HG02885 (cell line): ENCODE results near the gene NGEF.

Experiments used
- ATAC-seq: cut with Tn5 transposase; IDR thresholded peaks from one replicate; pipeline ENCODE4 v1.9.1; 2021; ENCODE audit warnings: mild to moderate bottlenecking; ENCODE audit not compliant: unreplicated experiment, poor library complexity

NGEF gene

DNA sequence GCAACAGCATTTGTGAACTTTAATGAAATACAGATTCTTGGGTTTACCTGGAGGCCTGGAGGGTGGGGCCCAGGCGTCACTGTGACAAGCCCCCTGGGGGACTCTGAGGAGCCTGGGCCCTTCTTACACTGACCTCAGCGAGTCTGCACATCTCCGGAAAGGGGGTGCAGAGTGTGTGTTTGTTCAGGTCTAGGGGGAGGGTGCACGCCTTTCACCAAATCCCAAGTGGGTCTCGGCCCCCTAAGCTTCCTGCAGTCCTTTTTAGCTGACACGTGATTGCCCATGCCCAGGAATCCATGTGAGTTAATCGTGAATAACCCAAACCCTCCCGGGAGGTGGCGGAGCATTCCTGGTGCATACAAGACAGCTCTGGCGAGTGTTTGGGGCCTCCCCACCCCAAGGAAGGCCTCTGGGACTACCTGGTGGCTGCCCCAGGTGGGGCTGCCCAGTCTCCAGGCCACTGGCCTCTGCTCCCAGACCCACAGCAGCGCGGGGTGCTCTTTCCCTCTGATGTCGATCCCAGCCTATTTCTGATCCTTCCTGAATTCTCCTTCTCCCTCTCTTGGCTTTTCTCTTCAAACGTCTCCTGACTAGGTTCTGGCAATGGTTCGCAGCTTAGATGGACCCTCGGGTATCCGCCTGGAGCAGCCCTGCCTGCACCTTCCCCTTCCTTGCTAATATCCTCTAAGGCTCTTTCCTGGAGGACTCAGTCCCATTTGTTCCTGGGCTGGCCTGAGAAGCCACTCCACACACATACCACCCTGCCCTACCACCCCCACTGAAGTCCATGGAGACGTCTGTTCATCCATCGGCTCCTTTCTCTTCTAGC, 10.0 kb downstream of the NGEF start:
- ATAC-seq, result no peak

DNA sequence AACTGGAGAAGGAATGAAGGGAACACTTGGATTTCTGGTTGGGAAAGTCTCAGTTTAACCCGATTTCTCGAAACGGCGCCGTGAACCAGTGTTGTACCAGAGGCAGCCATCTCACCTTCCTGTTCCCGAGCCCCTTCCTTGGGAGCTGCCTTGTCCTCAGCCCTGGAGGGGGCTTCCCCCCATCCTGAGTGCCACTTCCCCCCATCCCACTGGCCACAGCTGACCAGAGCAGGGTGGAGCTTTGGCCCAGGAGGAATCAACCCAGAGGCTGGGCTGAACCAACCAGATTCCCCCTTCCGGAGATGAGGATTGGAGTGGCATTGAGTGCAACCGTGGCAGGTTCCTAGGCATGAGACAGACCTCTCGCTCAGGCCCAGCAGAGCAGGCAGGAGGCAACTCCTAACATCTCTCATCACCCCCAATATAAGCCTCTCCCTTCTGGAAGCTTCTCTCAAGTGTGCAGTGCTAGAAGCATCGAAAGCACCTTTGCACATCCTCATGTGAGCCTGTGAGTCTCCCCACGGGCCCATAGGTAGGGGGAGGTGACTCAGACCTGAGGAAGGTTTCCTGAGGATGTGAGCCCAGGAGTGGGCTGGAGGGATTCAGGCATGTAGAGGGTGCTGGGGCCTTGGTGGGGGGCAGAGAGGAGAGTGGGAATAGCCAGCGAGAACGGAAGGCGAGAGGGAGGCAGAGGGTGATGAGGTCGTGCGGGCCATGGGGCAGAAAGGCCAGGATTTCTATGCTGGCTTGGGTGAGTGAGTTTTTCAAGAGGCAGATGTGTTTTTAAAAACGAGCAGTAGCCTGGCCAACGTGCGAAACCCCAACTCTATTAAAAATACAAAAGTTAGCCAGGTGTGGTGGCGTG, 11.9 kb downstream of the NGEF start:
- ATAC-seq, result no peak

DNA sequence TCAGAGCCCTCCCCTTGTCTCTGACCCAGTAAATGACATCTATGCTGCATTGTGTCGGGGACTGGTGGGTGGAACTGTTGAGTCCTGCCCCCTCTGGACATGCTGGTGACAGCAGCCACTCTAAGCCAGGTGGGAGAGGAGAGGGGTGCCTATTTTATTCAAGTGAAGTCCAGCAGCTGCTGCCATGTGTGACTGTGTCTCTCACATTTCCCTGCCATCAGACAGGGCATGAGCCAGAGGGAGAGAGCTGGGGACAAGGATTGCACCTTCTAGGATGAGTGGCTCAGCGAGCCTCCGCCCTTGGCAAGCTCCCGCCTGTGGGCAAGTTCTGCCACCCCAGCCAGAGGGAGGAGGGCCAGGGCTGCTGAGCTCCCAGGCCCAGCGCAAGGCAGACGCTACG, 13.7 kb downstream of the NGEF start:
- no peak for ATAC-seq

DNA sequence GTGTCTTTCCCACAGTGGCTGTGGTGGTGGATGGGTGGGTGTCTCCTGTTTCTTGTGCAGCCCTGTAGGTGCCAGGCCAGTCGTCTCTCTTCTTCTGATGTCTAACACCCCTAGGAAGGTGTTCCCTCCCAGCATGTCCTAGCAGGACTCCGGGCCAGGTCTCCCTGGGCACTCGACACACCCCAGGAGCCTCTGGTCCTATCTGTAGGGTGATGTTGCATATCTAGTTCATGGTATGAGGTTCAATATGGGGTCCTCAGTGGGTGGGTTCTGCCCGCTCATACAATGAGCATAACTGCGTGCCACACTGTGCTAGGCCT, 14.4 kb downstream of the NGEF start:
- ATAC-seq, result no peak

DNA sequence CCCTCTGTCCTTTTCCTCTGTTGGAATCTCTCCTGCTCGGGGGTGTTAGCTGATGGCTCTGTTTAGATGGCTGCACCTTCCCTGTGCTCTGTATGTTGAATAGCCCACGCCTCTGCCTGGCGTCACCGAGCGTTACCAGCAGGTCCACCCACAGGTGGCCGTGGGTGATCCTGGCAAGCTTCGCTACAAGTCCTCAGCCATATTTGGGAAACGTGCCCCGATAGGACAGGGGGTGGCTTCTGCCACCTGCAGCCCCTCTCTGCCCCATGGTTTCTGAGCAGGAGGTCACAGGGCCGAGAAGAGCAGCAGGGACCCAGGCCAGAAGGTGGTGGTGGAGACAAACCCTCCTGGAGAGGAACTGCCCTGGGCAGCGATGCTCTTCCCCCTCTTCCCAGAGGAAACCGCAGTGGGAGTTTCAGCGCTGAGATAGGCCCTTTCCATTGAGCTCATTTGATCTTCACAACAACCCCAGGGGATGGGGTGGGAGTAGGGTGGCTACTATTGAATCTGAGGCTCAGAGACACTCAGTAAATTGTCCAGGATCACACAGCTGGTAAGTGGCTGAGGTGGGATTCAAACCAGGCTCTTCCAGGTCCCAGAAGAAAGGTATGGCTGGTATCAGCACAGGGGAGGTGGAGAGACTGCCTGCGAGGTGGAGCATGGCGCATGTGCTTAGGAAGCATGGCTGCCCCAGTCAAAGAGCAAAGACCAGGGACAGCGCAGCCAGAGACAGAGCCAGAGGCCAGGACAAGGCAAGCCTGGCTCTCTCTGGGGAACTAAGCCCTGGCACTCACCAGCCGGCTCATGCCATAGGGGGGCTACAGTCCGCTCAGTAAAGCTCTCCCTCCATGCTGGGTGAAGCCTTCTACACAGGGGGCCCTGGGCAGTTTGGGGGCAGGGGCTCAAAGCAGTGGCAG, 15.0 kb downstream of the NGEF start:
- no peak for ATAC-seq

DNA sequence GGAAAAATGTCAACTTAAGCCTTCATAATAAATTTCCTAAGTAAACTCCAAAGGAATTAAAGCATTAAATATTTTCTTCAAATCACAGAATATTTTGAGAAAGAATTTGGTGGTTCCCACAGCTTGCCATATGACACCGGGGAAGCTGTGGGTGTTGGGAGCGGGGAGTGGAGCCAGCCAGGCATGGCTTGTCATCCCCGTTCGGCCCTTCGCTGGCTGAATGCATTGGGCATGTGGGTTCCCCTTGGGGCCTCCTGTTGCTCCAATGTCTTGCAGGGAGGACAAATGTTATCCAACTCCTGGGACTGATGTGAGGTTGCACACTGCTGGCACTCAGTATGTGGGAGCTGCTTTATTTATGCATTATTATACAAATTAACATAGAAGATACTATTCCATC, 18.6 kb downstream of the NGEF start:
- ATAC-seq, result no peak

DNA sequence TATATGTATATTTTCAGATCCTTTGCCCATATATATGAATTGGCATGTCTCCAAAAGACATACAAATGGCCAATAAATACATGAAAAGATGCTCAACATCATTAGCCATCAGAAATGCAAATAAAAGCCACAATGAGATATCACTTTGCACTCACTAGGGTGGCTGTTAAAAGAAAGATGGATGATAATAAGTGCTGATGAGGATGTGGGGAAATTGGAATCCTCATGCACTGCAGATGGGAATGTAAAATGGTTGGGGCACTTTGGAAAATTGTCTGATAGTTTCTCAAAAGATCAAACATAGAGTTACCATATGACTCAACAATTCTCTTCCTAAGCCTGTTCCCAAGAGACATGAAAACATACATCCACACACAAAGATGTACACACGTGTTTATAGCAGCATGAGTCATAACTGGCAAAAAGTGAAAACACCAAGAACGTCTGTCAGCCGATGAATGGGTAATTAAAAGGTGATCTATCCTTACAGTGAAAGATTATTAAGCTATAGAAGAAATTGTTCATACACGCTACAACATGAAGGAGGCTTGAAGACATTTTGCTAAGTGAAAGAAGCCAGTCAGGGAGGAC, 19.7 kb downstream of the NGEF start:
- no peak for ATAC-seq

DNA sequence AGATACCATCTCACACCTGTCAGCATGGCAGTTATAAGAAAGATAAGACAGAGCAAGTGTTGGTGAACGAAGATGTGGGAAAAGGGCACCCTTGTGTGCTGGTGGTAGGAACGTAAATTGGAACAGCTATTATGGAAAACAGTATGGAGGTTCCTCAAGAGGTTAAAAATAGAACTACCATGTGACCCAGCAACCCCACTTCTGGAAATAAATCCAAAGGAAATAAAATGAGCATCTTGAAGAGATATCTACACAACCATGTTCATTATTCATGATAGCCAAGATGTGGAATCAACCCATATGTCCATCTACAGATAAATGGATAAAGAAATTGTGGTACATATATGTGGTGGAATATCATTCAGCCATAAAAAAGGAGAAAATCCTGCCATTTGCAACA, 26.9 kb downstream of the NGEF start:
- no peak for ATAC-seq

DNA sequence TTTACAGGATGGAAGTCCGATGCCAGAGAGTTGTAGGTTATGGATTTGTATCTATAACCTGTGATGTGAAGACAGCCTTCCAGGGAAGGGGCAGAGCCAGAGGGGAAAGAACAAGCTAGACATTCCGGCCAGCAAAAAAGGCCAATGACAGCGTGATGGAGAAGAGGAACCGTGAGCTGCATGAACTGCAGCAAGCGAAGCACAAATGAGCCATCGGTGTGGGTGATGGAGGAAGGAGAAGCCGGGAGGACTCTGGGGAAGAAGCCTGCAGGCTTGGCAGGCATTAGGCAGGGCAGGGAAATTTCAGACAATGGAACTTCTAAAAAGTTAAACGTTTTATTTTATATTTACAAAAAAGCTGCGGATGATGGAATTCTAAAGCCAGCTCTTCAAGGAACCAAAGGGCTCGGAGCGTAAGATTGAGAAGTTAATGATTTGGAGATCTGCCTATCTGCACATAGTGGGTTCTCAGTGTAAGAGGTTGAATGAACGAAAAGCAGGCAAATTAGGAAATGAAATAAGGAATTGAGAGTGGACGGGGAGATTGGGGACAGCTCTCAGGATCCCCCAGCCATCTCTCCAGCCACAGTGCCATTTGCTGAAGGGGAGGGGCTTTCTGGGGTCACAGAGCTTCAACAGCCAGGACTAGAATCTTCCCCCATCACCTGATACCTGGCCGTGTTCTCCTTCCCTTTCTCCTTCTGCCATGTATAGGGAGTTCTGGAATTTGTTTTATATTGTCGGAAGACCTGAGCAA, 28.4 kb downstream of the NGEF start:
- ATAC-seq, result no peak

DNA sequence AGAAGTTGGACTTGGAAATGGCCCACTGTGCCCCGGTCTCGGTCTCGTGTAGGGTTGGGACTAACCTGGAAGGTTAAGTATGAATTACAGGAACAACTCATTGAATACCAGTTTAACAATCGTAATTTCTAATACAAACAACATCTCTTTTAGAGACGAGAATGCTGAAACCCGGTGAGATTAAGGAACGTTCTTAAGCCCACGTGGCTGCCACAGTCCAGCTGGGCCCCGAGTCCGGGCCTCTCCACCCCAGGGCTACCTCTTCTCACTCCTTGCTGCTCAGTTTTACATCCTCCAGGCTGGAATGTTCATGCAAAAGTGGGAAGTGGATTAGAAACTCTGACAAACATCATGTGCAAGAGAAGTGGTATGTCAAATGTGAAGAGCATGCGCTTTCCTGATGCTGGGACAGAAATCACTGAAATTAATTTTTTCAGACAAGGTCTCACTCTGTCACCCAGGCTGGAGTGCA, 29.4 kb downstream of the NGEF start:
- no peak for ATAC-seq

DNA sequence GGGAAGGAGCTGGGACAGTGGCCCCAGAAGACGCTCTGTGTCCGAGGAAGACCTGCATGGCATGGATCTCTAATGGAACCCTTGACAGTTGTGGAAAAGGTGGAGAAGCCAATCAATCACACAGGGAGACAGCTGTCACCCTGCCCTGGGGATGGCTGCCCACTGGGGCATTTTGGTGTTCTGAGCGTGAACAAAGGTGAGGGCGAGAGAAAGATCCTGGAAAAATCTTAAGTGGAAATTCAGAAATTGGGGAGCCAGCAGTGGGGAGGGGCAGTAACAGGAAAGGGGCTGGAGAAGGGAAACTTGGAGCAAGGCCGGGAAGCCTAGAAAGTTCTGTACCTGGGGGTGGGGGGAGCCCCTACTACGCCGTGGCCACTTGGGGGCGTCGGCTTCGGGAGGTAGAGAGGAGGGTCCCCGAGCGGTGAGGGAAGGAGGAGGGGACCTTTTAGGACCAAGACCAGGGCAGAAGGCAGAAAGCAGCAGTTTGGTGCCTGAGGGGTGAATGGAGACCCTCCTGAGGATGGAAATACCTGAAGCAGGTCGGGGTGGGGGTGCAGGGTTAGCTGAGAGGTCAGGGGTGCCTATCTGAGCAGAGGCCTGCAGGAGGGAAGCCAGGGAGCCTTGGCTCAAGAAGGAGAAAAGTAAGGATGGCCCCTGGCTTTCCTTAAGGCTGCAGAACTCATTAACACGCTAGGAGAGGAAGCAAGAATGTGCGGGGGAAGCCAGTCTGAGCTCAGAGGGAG, 30.0 kb downstream of the NGEF start:
- no peak for ATAC-seq

DNA sequence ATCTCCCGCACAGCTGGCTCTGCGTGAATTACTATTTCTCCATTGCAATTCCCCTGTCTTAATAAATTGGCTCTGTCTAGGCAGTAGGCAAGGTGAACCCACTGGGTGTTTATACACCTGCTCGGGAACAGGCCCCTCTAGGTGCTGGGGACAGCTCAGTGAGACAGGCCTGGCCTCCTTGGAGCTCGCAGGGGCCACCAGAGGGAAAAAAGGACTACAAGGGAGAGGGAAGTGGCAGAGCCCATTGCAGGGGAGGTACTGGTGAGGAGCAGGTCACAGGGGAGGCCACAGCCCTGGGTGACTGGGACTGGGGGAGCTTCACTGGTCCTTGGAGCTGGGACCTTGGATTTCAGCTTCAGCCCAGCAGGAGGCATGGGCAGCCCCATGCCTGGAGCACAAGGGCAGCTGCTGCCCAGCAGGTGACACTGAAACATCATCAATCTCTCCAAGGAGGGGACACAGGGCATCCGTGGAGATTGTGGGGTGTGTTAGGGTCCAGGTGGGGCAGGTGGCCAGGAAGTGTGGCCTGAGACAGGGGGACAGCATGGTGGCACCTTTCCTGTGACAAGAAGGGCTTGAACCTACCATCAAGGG, 31.2 kb downstream of the NGEF start:
- no peak for ATAC-seq

DNA sequence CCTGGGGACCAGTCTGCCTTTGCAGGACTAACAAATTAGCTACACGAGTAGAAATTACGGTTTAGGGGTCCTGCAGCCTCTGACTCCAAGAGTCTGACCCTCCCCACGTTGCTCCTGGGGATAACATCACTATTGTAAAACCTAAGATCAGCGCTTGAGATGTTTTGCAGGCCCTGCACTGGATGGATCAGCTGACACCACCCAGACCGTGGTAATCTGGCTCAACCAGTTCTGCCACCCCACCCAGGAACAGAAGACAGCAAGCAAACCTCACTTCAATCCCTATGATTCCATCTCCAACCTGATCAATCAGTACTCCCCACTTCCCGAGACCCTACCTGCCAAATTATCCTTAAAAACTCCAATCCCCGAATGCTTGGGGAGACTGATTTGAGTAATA, 31.7 kb downstream of the NGEF start:
- no peak for ATAC-seq

DNA sequence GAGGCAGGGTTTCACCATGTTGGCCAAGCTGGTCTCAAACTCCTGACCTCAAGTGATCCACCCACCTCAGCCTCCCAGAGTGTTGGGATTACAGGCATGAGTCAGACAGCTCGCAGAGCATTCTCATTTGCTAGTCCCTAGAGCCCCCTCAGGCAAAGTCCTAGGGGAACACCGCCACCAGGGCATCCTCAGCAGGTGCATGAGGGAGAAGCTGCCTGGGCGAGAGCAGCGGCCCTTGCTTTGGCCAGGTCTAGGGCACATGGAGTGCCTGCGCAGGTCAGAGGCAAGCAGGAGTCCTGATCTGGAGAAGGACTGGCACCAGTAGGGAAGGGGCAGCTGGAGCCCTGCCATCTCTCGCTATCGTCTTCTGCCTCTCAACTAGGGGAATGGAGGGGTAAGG, 32.4 kb downstream of the NGEF start:
- ATAC-seq, result no peak

DNA sequence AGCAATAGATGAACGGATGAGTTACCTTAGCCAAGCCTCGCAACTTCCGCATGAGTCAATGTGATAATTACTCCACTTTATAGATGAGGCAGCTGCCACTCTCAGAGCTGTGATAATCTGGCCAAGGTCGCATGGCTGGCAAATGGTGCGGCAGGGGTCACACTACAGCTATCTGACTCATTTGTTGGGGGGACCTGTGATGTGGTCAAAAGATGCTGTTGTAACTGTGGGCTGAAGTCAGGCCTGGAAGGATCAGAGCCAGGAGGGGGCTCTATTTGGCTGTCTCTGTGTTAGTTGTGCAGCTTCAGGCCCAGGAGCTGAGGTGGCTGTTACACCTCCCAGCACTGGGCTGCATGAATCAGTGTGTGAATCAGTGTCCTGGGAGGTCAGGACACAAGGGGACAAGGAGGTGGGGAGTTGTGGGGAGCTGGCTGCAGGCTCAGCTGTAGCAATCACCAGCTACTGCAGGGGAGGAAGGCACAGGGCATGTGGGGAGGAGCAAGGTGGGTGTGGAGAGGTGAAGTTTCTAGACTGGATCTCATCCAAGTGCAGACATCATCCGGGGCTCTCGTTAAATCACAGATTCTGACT, 33.1 kb downstream of the NGEF start:
- no peak for ATAC-seq

DNA sequence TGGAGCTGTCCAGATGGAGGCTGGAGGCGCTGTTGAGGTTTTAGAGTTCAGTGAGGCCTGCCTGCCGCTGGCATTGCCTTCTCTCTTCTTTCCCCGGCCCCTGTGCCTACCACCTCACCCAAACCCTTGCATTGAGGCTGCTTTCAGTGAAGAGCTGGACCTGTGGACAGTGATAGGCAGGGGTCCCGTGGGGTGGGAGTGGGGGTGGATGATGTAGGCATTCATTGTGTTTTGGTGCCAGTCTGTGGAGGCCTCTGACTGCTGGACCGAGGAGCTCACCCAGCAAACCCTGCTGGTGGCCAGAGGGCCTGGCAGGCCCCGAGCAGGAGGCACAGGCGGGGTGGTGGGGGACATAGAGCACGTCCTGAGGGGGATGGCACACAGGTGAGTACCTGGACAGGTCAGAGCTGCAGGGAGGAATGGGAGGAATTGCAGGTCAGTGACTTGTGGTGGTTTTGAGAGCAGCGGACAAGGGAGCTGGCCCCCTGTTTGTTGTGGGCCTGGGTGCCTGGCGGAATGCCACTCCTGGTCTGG, 35.6 kb downstream of the NGEF start:
- no peak for ATAC-seq

DNA sequence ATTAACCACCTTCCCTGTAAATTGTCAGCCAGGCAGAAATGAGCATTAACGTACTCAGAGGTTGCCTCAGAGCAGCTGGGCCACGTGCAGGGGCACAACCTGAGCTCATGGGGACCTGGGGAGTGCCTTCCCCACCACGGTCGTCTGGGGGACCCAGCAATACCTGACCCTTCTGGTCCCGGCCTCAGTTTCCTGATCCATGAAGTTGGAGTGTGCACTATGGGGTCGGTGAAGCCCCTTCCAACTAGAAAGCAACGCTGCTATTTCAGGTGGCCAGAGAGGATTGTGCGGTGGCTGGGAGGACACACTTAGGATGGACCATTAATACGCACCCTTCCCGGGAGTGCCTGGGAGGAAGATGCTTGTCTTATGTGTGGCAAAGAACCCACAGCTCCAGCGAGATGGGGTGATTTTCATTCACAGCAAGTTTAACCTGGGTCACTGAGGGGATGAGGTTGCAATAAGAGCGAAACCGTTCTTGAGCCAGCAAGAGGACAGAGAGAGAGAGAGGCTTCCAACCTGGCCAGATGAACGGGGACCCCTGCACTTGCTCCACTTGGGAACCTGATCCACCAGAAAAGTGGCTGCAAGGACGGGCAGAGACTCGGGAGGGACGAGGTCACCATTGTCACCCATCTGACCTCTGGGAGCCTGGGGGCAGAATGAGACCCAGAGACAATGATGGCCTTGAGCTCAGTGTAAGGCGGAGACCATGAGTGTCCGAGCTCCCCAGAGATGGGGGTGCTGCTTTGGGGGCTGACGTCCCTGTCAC, 36.2 kb downstream of the NGEF start:
- no peak for ATAC-seq
